GM18867 (cell line): ENCODE results near the gene TGIF1.
"Not testable (repeated sequence)": the region's sequence is repeated elsewhere in the genome, so short reads cannot be mapped to it uniquely, and the experiment has no call there.

ENCODE experiments used
- ATAC-seq: cut with Tn5 transposase; IDR thresholded peaks from one replicate; pipeline ENCODE4 v1.9.1; 2021; ENCODE audit warnings: mild to moderate bottlenecking, moderate library complexity; ENCODE audit not compliant: unreplicated experiment

The TGIF1 gene

DNA sequence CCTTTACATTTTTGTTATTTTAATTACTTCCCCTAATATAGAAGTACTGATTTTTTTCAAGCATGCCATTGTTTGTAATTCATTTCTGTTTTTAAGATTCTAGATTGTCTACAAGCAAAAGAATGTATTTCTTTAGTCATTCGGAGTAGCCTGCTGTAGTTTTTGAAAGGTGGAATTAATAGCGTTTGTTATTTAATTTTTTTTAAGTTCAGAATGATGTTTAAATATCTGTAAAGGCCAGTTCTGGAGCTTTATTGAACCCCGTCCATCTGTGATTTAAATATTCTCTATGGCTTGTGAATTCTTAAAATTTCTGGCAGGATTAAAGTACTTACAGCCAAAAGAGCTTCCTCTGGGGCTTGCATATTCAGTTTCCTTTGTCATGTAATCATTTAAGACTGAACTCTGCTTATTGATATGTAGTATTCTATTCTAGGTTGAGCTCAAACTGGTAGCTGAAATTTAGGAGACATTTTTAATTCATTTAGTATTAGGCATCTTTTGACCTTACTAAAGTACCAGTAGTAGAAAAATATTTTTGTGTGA lies 5.2 kb downstream of the TGIF1 start:
- no peak for ATAC-seq

GRCh38 chr18:3455907-3456685 lies 6.1 kb downstream of the TGIF1 start:
- no peak for ATAC-seq

GRCh38 chr18:3456686-3457069 lies 6.7 kb downstream of the TGIF1 start:
- ATAC-seq: no peak

DNA sequence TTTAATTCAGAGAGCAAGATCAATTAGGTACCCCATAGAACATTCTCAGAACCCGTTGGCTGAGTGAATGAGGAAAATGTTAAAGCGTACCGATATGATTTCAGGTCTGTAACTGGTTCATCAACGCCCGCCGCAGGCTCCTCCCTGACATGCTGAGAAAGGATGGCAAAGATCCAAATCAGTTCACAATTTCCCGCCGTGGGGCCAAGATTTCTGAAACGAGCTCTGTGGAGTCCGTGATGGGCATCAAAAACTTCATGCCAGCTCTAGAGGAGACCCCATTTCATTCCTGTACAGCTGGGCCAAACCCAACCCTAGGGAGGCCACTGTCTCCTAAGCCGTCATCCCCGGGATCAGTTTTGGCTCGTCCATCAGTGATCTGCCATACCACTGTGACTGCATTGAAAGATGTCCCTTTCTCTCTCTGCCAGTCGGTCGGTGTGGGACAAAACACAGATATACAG lies 7.3 kb downstream of the TGIF1 start:
- ATAC-seq: no peak

DNA sequence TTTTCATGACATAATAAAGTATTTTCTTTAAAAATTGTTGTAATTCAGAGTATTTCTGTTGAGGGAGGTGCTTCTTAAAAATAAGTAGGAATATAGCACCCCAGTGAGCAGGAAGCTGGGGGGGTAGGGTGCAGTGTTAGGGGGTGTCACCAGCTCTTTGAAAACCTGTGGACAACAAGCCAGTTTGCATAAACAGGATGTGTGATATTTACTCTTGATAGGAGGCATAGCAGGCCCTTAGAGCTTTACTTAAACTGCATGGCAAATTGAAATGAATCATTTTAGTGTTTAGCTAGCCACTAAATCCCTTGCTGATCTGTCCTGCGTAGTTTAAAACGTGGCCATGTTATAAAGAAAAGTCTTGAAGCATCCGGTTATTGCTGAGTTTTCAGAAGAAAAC lies 8.4 kb downstream of the TGIF1 start:
- no peak for ATAC-seq

DNA sequence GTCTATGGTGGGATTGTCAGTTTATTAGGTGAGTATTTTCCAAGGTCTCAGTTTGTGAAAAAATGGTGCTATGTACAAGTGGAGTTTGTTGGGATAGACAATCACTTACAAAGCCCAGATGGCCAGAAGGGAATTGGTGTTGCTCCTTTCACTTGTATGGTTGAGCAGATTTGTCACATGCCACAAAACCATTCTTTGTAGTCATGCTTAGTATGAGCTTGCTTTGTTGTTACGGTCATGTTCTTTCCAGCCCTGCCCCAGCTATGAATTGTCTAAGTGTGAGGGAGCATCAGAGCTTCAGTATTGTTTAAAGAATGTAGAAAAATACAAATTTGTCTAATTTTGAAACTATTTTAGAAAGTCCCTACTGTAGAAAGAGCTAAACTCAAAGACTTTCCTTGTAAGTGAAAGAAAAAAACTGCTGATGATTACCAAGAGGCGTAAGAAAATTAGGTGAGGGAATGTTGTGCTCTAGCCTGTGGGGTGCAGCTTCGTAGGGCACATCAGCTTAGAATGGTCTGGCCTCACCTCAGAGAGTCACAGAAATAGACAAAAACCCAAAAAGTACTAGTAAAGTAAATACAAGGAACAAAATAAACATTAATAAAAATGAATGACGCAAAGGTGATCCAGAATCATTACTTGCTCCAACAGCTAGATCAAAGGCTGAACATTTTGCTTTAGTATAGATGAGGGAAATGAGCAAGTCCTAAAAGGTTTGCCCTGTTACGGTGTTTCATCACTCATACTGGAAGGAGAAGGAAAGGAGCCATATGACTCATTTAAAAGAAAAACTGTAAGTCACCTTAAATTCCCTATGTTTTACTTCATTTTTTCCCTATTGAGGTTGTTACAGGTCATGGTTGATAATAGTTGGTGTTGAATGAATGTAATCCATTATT lies 9.2 kb downstream of the TGIF1 start:
- no peak for ATAC-seq

DNA sequence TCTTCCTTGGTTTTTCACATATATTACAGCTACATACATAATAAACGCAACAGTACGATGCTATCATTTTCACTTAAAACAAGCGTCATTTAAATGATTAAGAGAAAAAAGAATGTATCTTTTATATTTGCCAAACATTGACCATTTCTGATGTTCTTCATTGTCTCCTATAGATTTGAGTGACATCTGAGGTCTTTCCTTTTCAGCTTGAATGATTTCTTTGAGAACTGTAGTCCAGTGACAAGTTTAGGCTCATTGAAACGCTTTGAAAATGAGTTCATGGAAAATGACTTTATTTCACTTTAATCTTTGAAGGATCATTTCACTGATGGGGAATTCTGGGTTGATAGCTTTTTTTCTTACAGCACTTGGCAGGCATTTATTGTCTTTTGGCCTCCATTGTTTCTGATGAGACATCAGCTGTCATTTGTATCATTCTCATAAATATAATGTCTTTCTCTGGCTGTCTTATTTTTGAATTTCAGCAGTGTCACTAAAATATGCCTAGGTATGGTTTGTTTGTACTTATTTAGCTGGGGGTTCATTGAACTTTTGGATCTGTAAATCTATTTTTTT lies 10.9 kb downstream of the TGIF1 start:
- no peak for ATAC-seq

DNA sequence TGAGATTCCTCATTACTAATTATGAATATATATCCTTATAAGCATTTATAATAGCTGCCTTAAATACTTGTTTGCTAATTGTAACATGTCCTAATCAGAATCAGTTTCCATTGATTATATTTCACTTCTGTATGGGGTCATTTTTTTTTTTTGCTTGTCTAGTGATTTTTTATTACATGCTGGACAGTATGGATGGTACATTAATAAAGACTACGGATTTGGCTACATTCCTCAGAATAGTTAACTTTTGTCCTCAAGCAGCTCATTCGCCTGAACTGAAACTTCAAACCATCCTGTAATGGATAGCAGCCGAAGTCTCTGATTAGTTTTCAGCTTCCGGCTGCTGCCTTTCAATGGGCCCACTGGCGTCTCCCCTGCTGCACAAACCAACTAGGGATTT lies 11.7 kb downstream of the TGIF1 start:
- ATAC-seq: no peak

DNA sequence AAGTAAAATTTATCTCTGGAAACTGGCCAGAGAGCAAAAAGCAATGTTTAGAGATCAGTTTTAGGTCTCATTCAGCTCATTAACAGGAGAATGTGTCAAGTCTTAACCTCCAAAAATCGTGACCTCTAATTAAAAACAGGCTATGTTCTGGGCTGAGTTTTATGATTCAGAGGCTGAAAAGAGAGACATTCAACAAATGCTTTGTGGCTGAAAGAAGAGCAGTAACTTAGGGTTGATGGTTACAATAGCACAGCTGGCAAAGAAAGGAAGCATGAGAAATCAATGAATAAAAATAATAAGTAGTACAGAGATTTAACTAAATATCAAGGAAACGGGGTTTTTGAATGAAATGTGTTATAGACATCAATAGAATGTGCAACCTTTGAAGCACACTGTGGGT lies 13.1 kb downstream of the TGIF1 start:
- no peak for ATAC-seq

DNA sequence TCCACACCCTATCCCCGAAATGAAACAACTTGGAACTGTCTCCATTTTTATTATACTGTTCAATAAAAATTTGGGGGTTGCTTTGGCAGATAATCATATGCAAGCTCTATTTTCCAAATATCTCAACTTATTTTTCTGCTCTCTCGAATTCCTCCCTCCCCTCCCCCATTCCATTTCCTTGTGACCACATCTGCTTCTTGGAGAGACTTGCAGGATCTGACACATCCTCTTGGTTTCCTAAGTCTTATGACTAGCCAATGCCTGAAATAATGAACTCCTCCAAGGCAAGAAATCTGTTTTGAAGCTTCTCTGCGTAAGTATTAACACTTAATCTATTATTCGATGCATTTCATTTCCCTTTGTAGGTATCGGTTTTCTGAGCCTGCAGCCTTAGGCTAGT lies 16.1 kb downstream of the TGIF1 start:
- ATAC-seq: no peak

DNA sequence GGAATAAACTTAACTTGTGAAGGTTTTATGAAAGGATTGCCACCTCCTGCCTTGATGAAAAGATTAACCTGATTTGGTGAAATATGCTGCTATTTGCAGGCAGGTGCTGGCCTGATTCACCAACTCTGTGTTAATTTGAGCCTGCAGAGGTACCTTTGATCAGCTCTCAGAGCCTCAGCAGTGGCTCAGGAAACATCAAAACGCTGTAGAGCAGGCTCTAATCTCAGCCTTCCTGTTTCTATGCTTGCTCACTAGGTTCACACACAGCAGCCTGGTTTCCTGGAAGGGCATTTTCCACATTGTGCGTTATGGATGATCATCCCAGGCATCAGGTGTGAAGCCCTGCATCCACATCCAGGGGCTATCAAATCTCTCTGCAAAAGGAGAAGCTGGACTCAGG lies 16.9 kb downstream of the TGIF1 start:
- no peak for ATAC-seq

DNA sequence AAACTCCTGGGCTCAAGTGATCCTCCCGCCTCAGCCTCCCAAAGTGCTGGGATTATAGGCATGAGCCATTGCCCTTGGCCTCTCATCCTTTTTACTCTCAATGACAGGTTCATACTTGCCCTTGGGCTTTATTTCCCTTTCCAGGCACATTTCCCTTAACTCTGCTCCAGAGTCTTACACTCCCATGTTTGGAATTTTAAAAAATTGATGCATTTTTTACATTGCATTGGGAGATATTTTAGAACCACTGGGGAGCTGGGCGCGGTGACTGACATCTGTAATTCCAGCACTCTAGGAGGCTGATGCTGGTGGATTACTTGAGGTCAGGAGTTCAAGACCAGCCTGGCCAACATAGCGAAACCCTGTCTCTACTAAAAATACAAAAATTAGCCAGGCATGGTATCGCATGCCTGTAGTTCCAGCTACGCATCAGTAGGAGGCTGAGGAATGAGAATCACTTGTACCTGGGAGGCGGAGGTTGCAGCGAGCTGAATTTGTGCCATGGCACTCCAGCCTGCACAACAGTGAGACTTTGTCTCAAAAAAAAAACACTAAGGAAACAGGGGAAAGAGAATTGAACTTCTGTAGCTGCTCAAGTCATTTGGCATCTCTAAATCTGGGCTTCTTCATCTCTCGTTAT lies 18.2 kb downstream of the TGIF1 start:
- no peak for ATAC-seq

DNA sequence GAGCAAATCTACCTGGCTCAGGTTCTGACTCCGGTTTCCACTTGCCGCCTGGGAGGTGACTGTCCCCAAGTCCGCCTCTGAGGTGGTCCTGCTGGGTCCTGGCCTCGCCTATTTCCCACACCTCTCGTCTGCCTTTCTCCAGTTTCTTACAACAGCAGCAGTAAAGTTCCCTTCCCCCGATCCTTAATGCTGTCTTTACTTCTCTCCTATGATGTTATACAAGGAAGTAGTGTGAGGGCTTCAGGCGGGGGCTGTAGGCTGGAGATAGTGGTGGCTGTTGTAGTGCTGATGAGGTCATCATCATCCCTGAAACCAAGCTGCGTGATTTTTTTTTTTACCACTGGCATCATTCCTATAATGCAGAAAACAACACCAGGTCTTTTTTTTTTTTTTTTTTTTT lies 18.9 kb downstream of the TGIF1 start:
- no peak for ATAC-seq

GRCh38 chr18:3471141-3471648 lies 21.2 kb downstream of the TGIF1 start:
- ATAC-seq: no peak

GRCh38 chr18:3472121-3472520 lies 22.1 kb downstream of the TGIF1 start:
- not testable (repeated sequence) for ATAC-seq

GRCh38 chr18:3472681-3473544 lies 22.9 kb downstream of the TGIF1 start:
- peak; percentile 82 for ATAC-seq

GRCh38 chr18:3478262-3478978 lies 28.4 kb downstream of the TGIF1 start:
- no peak for ATAC-seq

- no peak for ATAC-seq
These were observed 30.1 kb downstream of the TGIF1 start for GRCh38 chr18:3479978-3480509.
